ENCODE results near the gene RFX3.
A peak's percentile ranks its signal among the peaks of the same experiment; 100 is the strongest.

The RFX3 gene

GRCh38 chr9:3431890-3432289 lies 93.9 kb downstream of the RFX3 start:
- DNase-seq = no peak

DNA sequence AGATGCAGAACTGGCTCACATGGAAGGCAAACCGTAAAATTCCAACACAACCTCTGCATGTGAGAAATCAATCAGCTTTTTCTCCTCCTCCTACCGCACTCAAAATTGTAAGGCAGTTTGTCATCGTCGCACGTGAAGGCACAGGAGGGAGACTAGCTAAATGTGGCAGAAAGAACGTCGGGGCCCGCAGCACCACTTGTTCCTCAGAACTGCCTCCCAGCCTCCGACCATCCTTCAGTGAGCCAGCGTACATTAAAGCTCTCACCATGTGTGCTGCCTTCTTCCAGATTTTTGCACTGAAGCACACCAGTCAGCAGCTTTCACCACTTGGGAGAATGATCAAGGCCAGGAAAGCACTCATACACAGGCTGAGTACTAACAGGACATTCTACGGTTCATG lies 105.9 kb downstream of the RFX3 start:
- no peak for DNase-seq

DNA sequence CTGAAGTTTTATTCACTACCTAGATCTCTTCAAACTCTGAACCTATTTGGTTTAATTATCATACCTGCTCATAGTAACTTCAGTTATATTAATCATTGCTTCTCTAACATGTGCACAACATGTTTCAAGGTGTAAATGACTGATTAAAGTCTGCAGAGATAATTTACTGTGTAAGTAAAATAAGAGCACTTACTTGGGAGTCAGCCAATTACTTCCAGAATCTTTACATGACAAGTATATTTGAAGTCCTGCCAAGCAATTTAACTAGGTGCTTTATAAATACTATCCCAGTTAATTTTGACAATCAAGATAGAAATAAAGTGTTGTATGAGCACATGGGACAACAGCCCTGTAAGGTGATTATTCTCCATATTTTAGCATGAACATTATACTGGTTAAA lies 109.9 kb downstream of the RFX3 start:
- DNase-seq = no peak

GRCh38 chr9:3413984-3414383 lies 111.8 kb downstream of the RFX3 start:
- no peak for DNase-seq

GRCh38 chr9:3410461-3410860 lies 115.3 kb downstream of the RFX3 start:
- no peak for DNase-seq

- DNase-seq = no peak
Measured at GRCh38 chr9:3409453-3409852, 116.3 kb downstream of the RFX3 start.

- no peak for DNase-seq
Measured at GRCh38 chr9:3403315-3403714, 122.5 kb downstream of the RFX3 start.

- no peak for DNase-seq
Measured at GRCh38 chr9:3401221-3401954, 124.4 kb downstream of the RFX3 start.

DNA sequence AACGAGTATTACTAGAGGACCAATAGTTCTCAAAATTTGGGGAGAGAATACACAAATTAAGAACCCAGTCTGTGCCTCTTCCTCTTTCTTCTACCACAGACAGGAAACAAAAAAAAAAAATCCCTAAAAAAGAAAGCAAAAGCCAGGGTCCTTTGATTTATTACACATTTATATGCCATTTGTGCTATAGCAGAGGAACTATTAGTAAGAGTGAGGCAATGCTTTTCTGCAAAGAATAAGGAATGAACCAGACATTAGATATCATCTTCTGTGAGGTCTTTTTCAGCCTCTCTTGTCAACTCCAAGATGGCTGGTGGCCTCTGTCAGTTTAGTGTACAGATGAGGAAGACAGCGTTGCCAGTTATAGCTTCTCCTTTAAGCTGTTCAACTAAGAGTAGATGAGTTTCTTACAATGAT lies 127.6 kb downstream of the RFX3 start:
- no peak for DNase-seq

DNA sequence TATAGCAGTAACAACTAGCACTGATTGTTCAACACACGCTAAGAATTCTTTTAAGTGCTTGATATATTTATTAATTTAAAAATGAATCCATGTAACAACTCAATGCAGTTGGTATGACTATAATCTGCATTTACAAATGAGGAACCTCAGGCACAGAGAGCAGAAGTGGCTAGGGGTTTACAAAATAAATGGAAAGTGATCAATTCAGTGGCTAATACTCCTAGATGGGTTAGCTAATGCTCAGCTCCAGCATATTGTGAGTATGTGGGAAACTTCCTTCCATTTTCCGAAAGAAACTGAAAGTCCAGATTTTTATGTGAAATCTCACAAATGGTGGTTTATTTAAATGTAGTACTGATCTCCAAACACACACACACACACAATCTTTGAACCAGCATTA lies 128.0 kb downstream of the RFX3 start:
- DNase-seq = no peak

- no peak for DNase-seq
Measured at GRCh38 chr9:3391414-3391813, 134.4 kb downstream of the RFX3 start.

GRCh38 chr9:3386753-3387152 lies 139.0 kb downstream of the RFX3 start:
- no peak for DNase-seq

GRCh38 chr9:3385871-3386270 lies 139.9 kb downstream of the RFX3 start:
- peak; percentile 68 for DNase-seq

GRCh38 chr9:3371842-3372241 lies 154.0 kb downstream of the RFX3 start:
- DNase-seq = no peak

- no peak for DNase-seq
Measured at GRCh38 chr9:3370715-3371114, 155.1 kb downstream of the RFX3 start.

GRCh38 chr9:3367185-3367584 lies 158.6 kb downstream of the RFX3 start:
- DNase-seq = no peak

- no peak for DNase-seq
Measured at GRCh38 chr9:3361689-3362392, 164.0 kb downstream of the RFX3 start.

- no peak for DNase-seq
Measured at GRCh38 chr9:3361116-3361515, 164.7 kb downstream of the RFX3 start.

GRCh38 chr9:3360245-3360644 lies 165.6 kb downstream of the RFX3 start:
- DNase-seq = no peak

GRCh38 chr9:3359778-3360177 lies 166.0 kb downstream of the RFX3 start:
- DNase-seq = no peak

DNA sequence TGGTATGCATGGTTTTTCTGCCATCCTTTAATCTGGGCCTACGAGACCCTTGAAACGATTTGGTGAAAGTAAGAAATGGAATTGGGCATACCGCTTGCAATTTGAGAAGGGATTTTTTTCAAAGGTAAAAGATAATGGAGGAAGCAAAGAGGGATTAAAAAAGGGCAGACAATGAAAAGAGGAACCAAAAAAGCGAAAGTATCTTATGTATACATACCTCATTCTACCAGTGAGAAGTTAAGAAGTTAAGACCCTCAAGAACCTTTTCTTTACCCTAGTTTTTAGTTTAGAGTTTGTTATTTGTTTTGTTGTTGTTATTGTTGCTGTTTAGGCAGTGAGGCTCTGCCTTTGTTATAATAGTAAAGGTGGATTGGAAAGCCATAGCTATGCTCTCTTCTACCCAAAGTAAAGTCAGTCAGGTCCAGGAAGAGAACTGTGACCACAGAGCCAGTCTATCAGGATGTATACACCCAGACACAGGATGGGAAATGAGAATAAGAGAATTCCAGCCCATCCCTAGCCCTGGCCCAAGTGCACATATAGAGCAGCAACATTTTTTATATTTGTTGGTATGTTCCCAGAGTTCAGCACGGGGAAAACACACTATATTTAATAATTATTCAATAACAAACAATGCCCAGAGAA lies 166.6 kb downstream of the RFX3 start:
- no peak for DNase-seq

DNA sequence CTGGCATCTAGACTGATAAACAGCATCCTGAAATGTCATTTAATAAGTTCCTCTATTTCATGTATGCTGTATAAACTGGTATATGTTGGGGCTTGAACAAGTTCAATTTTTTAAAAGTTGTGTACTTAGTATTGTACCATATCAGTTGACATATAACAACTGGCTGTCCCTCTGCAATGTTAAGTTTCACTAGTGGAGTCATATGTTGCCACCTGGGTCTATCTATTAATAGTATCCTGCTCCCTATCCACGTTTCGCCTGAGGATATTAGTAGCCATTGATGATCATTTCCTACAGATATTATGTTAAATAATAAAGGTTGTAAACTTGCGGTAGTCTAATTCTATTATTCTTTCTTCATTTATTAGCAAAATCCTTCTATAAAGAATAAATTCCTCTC lies 177.6 kb downstream of the RFX3 start:
- DNase-seq = no peak

GRCh38 chr9:3346549-3346948 lies 179.3 kb downstream of the RFX3 start:
- no peak for DNase-seq

- DNase-seq = no peak
Measured at GRCh38 chr9:3343671-3344070, 182.1 kb downstream of the RFX3 start.
